BJ (cell line): ENCODE data around the gene GDPD3. TPM values are rescaled to one million over a fixed set of nuclear protein-coding genes. Genes with fewer than 3 reads are reported as not detected.

Experiments used
- CTCF ChIA-PET: fragments of 350-600 bp; formaldehyde crosslinking; extraction: SDS; loops from one replicate; lab custom pipeline; 2021; ENCODE audit warnings: antibody characterized with exemption, inconsistent platforms; lab: Yijun Ruan, JAX
- POLR2A ChIA-PET: fragments of 300-600 bp; sonication (Branson Sonifier 250); formaldehyde crosslinking; extraction: SDS; loops from one replicate; lab custom pipeline; 2021; ENCODE audit warnings: antibody characterized with exemption; lab: Charles Lee
- DNase-seq: peaks from one replicate; pipeline ENCODE4 v3.0.0-alpha.2; 2011; ENCODE audit warnings: low read depth
- H3K27me3 ChIP-seq: 2 replicates; pipeline ENCODE4 v1.6.0; 2011; ENCODE audit warnings: low read length; ENCODE audit not compliant: control insufficient read depth, insufficient read depth
- H3K36me3 ChIP-seq: 2 replicates; pipeline ENCODE4 v1.5.1; 2011; ENCODE audit warnings: low read length; ENCODE audit not compliant: control insufficient read depth, insufficient read depth
- H3K4me3 ChIP-seq: 2 replicates; pipeline ENCODE4 v1.5.1; 2011; ENCODE audit warnings: low read depth, mild to moderate bottlenecking, control low read depth, low read length
- CTCF ChIP-seq: IDR thresholded peaks from 2 replicates; pipeline ENCODE4 v1.5.1; 2011; ENCODE audit warnings: low read depth, mild to moderate bottlenecking, control low read depth, inconsistent platforms, low read length, moderate library complexity; ENCODE audit not compliant: insufficient read depth
- polyA plus RNA-seq: library from polyadenylated mRNA; depleted of rRNA; stranded (reverse); fragments of >200 nt; gene quantifications from 2 replicates; pipeline ENCODE4 v1.2.3, GENCODE V29; 2011

The GDPD3 gene
- polyA plus RNA-seq, 1 experiment: 2.0 TPM

DNA sequence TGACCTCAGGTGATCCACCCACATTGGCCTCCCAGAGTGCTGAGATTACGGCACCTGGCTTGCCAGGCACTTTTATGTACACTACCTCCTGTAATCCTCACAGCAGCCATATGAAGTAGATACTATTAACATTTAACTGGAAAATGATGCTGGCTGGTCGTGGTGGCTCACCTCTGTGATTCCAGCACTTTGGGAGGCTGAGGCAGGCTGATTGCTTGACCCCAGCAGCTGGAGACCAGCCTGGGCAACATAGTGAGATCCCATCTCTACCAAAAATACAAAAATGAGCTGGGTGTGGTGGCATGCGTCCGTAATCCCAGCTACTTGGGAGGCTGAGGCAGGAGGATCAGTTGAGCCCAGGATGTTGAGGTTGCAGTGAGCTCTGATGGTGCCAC, 11.6 kb upstream of the GDPD3 start:
- Histone ChIP-seq H3K4me3 (no peak overlapping the region), H3K36me3 (peaks cover 6% of the 10 kb centered on the region), H3K27me3 (no peaks in the 10 kb centered on the region)
- TF ChIP-seq CTCF: no peak
- ChIA-PET CTCF (interaction anchor here (0.7 to 3.2 kb wide), 2 partner anchors 12 to 330 kb away, joined by 3 to 21 read pairs; partner anchors contain the start of gene GDPD3), POLR2A (no interaction called here)
- DNase-seq: no peak

- peak overlapping the region; percentile 96 for H3K4me3 ChIP-seq
- no peaks in the 10 kb centered on the region for H3K27me3 ChIP-seq
- ChIA-PET POLR2A (no interaction called here), CTCF (interaction anchor here (2.2 to 3.2 kb wide), 2 partner anchors 10 kb away, joined by 7 to 21 read pairs; partner anchors contain the start of gene GDPD3)
- DNase-seq: no peak
- no peak for TF ChIP-seq CTCF
- H3K36me3 ChIP-seq: peaks cover 8% of the 10 kb centered on the region
Measured at GRCh38 chr16:30122604-30123160, 9.3 kb upstream of the GDPD3 start.

DNA sequence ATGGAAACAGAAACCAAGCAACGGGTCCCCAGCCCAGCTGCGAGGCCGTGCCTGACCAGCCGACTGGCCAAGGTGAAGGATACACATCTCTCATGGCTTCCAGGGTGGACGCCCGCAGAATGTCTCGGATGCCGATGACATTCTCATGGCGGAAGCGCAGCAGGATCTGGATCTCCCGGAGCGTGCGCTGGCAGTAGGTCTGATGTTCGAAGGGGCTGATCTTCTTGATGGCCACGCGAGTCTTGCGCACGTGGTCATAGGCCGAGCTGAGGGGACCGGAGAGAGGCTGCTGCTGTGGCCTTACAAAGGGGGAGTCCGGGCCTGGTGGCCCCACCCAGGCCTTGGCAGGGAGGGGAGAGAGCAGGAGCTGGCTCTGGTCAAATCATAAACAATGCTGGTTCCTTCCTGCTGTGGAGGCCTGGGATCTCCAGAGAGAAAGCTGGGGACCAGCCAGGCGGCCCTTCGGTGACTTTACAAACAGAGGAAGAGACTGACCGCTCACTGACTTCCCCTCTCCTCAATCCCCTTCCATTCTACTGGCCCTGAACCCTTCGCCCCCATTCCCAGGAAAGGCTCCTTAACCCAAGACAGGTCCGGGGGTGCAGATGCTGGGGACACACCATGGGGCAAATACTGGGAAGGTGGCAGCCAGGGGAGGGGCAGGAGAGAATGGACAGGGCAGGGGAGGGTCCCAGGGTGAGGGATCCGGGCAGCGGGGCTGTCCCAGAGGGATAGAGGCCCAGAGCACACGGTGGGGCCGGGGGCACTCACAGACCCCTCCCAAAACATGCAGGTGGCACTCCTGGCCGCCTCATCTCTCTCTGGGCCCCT, 8.6 kb upstream of the GDPD3 start:
- Histone ChIP-seq H3K36me3 (peaks cover 10% of the 10 kb centered on the region), H3K4me3 (peak overlapping the region; percentile 96), H3K27me3 (no peaks in the 10 kb centered on the region)
- CTCF ChIA-PET: interaction anchor here (2.2 kb wide), 1 partner anchor 9 kb away, joined by 7 read pairs; the partner anchor contains the start of gene GDPD3
- TF ChIP-seq CTCF: no peak
- no peak for DNase-seq
- POLR2A ChIA-PET: no interaction called here

DNA sequence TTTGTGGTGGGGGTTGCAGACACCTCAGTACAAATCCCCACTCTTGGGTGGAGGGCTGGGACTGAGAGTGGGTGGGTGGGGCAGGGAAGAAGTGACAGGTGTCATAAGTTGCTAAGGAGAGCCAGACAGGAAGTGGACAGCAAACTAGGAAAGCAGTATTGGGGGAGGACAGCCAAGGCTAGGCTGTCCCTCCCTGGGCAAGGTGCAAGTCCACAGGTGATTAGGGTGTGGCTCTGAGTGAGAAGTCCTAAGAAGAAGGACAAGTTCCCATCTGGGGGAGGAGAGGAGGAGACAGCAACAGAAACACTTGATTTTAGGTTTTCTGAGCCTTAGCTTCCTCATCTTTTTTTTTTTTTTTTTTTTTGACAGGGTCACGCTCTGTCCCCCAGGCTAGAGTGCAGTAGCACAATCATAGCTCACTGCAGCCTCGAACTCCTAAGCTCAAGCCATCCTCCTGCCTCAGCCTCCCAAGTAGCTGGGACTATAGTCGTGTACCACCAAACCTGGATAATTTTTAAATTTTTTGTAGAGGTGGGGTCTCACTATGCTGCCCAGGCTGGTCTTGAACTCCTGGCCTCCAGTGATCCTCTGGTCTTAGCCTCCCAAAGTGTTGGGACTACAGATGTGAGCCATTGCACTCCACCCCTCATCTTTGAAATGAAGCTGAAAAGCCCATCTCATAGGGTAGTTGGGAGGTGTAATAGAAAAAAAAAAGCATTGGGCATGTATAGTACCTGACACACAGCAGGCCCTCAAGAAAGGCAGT, 7.2 kb upstream of the GDPD3 start:
- POLR2A ChIA-PET: no interaction called here
- no peak for TF ChIP-seq CTCF
- Histone ChIP-seq H3K36me3 (peaks cover 15% of the 10 kb centered on the region), H3K4me3 (no peak overlapping the region), H3K27me3 (no peaks in the 10 kb centered on the region)
- CTCF ChIA-PET: interaction anchor here (2.2 kb wide), 1 partner anchor 8 kb away, joined by 7 read pairs; the partner anchor contains the start of gene GDPD3
- DNase-seq: no peak

DNA sequence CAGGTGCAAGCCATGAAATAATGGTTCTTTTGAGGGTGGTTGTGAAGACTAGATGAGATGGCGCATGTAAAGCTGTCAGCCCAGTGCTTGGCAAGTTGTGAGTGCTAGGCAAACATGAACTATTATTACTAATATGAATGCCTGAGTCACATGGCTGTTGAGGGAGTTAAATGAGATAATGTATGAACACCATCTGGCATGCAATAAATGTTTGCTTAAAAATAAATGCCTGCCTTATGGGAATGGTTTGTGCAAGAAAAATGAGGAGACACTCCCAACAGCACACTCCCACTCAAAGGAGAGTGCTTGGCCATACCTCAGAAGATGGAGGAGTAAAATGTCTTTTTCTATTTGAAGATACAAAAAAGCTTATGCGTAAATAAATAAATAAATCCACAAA, 6.1 kb upstream of the GDPD3 start:
- no peak overlapping the region for H3K4me3 ChIP-seq
- ChIA-PET CTCF (no interaction called here), POLR2A (no interaction called here)
- H3K27me3 ChIP-seq: no peaks in the 10 kb centered on the region
- DNase-seq: no peak
- H3K36me3 ChIP-seq: peaks cover 20% of the 10 kb centered on the region
- TF ChIP-seq CTCF: no peak
